Dermis microvascular lymphatic vessel endothelial cell (primary cell): ENCODE data around the gene BRMS1. TPM values are rescaled to one million over a fixed set of nuclear protein-coding genes. Genes with fewer than 3 reads are reported as not detected.
"Not testable (repeated sequence)": the region's sequence is repeated elsewhere in the genome, so short reads cannot be mapped to it uniquely, and the experiment has no call there.

Experiments
- DNase-seq, 2 donors: peaks; one replicate each; pipeline versions ENCODE4 v3.0.0 to v3.0.0-alpha.2; 2010; ENCODE audit warnings: low read depth in 2 of 2
- total RNA-seq: library from RNA; depleted of rRNA; stranded (reverse); fragments of >200 nt; gene quantifications from 2 replicates; pipeline ENCODE4 v1.2.1, GENCODE V29; 2014

The BRMS1 gene
- total RNA-seq, 1 donor from 2014 or later = 53.1 TPM

GRCh38 chr11:66310803-66311440 lies 34.0 kb downstream of the BRMS1 start:
- DNase-seq = not testable (repeated sequence)

GRCh38 chr11:66310324-66310723 lies 34.6 kb downstream of the BRMS1 start:
- DNase-seq = no peak

- DNase-seq = no peak
Measured at GRCh38 chr11:66309475-66309874, 35.4 kb downstream of the BRMS1 start.

- no peak for DNase-seq
Measured at GRCh38 chr11:66302656-66303055, 42.2 kb downstream of the BRMS1 start.

- DNase-seq = no peak
Measured at GRCh38 chr11:66299186-66299585, 45.7 kb downstream of the BRMS1 start.

- no peak for DNase-seq
Measured at GRCh38 chr11:66297610-66298009, 47.3 kb downstream of the BRMS1 start.

GRCh38 chr11:66294626-66295620 lies 50.0 kb downstream of the BRMS1 start:
- no peak for DNase-seq

- DNase-seq = no peak
Measured at GRCh38 chr11:66293777-66294625, 50.9 kb downstream of the BRMS1 start.

GRCh38 chr11:66293352-66293751 lies 51.6 kb downstream of the BRMS1 start:
- no peak for DNase-seq

GRCh38 chr11:66292543-66293332 lies 52.2 kb downstream of the BRMS1 start:
- no peak for DNase-seq

GRCh38 chr11:66291706-66292542 lies 53.0 kb downstream of the BRMS1 start, which contains the start of gene TMEM151A:
Gene TMEM151A, plus strand, starts transcription at chr11:66291894. Its CDS starts 120 bp downstream, at chr11:66292014.
- DNase-seq = no peak

GRCh38 chr11:66291303-66291705 lies 53.6 kb downstream of the BRMS1 start:
- no peak for DNase-seq

GRCh38 chr11:66290330-66290621 lies 54.6 kb downstream of the BRMS1 start:
- no peak for DNase-seq

- peak; percentile 51 to 89 for DNase-seq
Measured at GRCh38 chr11:66289548-66290329, 55.2 kb downstream of the BRMS1 start.

- DNase-seq = peak; percentile 99 to 100
Measured at GRCh38 chr11:66288671-66289547, 56.0 kb downstream of the BRMS1 start, which contains the start of gene YIF1A. Gene YIF1A, minus strand, starts transcription at chr11:66289143. Its CDS starts 158 bp downstream, at chr11:66288985.

GRCh38 chr11:66287889-66288670 lies 56.8 kb downstream of the BRMS1 start:
- DNase-seq = no peak
